Stomach (tissue), 9 donors: ENCODE measurements around the gene ATP6V0E2. TPM values are rescaled to one million over a fixed set of nuclear protein-coding genes. Genes with fewer than 3 reads are reported as not detected.
"Not testable (repeated sequence)": the region's sequence is repeated elsewhere in the genome, so short reads cannot be mapped to it uniquely, and the experiment has no call there.

Experiments
- DNase-seq, 2 donors: peaks; one replicate each; pipeline versions ENCODE4 v3.0.0 to v3.0.0-alpha.2; 2013 to 2019
- H3K27ac ChIP-seq, 5 donors: fragments of 200-600 bp in 4 of 5; sonication (generic) in 4 of 5; one replicate each; pipeline ENCODE4 v1.5.1; 2013 to 2019; ENCODE audit warnings: mild to moderate bottlenecking in 1 of 5, moderate library complexity in 1 of 5
- H3K27me3 ChIP-seq, 3 donors: fragments of 200-600 bp; sonication (generic); one replicate each; pipeline ENCODE4 v1.5.1; 2017 to 2019; ENCODE audit warnings: mixed run types in 1 of 3
- H3K36me3 ChIP-seq, 4 donors: fragments of 200-600 bp; sonication (generic); 1 replicate in 3 of 4; 2 replicates in 1 of 4; pipeline ENCODE4 v1.5.1; 2016 to 2019
- H3K4me1 ChIP-seq, 4 donors: fragments of 200-600 bp; sonication (generic); one replicate each; pipeline ENCODE4 v1.5.1; 2016 to 2019
- H3K4me3 ChIP-seq, 4 donors: fragments of 200-600 bp; sonication (generic) in 3 of 4; one replicate each; pipeline ENCODE4 v1.5.1; 2016 to 2019; ENCODE audit warnings: mild to moderate bottlenecking in 1 of 4
- H3K9me3 ChIP-seq, 4 donors: fragments of 200-600 bp; sonication (generic); one replicate each; pipeline ENCODE4 v1.5.1; 2016 to 2019
- EP300 ChIP-seq: sonication (generic); formaldehyde crosslinking; IDR thresholded peaks from one replicate; pipeline ENCODE4 v1.6.1; 2017; ENCODE audit warnings: antibody characterized with exemption
- POLR2A ChIP-seq, 4 donors: fragments of 450-650 bp; IDR thresholded peaks; one replicate each; pipeline ENCODE4 v1.6.1; 2016; ENCODE audit warnings: antibody characterized with exemption in 4 of 4, control low read depth in 2 of 4, mild to moderate bottlenecking in 1 of 4, moderate library complexity in 1 of 4
- POLR2AphosphoS5 ChIP-seq, 3 donors: sonication (generic); formaldehyde crosslinking; IDR thresholded peaks; one replicate each; pipeline ENCODE4 v1.6.1; 2016; ENCODE audit warnings: antibody characterized with exemption in 3 of 3
- WGBS, 5 donors: extraction: QIAGEN DNeasy Blood & Tissue Kit in 3 of 5; methylation state at CpG; one replicate each; pipeline versions ENCODE4 v1.1.5 to v1.1.7; 2013 to 2018; 5-methylcytosine and 5-hydroxymethylcytosine counted together
- intact Hi-C: fragments of 100-400 bp; cut with DNase I; formaldehyde crosslinking; loops from one replicate; pipeline ENCODE4 v1.15.1; 2023; ENCODE audit warnings: low total_unique reads
- polyA plus RNA-seq, 3 donors: library from polyadenylated mRNA; stranded (reverse); fragments of 200-250 nt; gene quantifications; one replicate each; pipeline ENCODE4 v1.2.3, GENCODE V29; 2013
- total RNA-seq, 5 donors: library from RNA; depleted of rRNA; stranded (reverse); fragments of >200 nt; gene quantifications; one replicate each; pipeline versions ENCODE4 v1.1.0 to v1.2.3, GENCODE V29; 2014 to 2016
- TF ChIP-seq, protein P1 (sequence below), 7 experiments: fragments of 450-650 bp in 4 of 7; fragments of 200-600 bp in 3 of 7; sonication (generic) in 3 of 7; IDR thresholded peaks; one replicate each; pipeline ENCODE4 v1.5.1; 2016 to 2019; ENCODE audit warnings: antibody characterized with exemption in 7 of 7, control low read depth in 2 of 7, mild to moderate bottlenecking in 1 of 7
- donor health status: healthy with polysubstance abuse.
- donor health status: Bipolar disorder and iron deficiency.
- donor health status: healthy.

Gene ATP6V0E2
- total and polyA plus RNA-seq, 8 donors, result 5.1 to 83.5 (median 17.1) TPM; not detected in 1

DNA sequence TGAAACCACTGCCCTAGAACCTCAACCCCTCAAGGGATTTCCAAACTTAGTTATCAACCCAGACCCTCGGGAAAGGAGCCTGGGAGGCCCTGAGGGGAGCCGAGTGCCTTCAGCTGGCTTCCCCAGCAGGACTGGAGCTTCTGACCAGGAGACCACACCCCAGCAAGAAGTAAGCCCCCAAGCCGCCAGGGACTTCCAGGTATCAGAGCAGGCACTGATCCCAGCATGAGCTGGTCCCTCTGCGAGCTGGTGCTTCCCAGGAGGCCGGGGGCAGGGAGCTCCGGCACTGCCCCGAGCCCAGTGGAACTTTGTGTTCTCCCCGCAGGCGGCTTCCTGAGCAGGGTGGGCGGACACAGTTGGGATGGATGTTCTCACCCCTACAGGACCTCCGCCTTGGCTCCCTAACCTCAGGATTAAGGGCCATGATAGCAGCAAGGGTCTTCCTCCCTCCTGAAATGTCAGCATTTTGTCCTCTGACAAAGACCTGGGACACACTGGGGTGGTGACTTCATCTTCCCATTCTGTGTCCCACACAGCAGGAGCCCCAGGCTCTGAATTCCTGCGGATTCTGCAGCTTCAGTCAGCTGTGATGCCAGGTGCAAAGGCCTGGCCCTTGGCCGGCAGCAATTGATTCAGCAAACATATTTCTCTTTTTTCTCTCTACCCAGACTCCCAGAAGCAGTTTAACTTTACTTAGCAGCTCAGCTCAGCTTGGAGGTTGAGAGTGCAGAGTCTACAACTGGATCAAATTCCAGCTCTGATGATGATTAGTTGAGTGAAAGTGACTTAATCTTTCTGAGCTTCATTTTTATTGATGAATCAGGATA lies 11.6 kb downstream of the ATP6V0E2 start:
- no peak overlapping the region for H3K4me3 ChIP-seq
- no peaks in the 10 kb centered on the region for H3K27me3 ChIP-seq
- H3K9me3 ChIP-seq, result no peaks in the 10 kb centered on the region
- H3K4me1 ChIP-seq, result peaks cover 11 to 29% (median 26%) of the 10 kb centered on the region in 4 donors
- H3K36me3 ChIP-seq, result peaks cover 0 to 2% (median 1%) of the 10 kb centered on the region in 4 donors
- intact Hi-C loops, result no loop called here
- peak in 1 of 2 donors; percentile 32 for DNase-seq
- TF ChIP-seq POLR2A (IDR thresholded peaks at IDR 0.05), result no peak
- 56 to 90% (median 82%) methylated on average over 2 to 13 of the region's 13 CpGs for WGBS, 5 donors
- no peak overlapping the region for H3K27ac ChIP-seq

DNA sequence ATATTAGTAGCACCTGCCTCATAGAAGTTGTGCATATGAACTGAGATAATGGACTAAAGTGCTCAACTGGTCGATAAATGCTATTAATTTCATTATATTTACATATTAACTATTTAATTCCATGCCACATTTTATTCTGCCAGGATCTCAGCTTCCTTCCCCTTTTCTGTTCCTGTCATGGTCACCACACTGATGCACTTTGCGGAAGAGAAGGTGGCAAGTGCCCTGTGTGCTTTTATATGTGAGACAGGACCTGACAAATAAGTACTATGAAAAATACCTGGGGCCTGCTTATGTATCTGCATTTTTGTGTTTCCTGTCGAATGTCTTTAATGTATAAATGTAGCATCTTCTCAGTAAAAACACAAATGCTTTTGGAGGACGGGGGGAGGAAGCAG lies 12.2 kb downstream of the ATP6V0E2 start:
- intact Hi-C loops, result no loop called here
- H3K4me1 ChIP-seq, result peaks cover 11 to 29% (median 23%) of the 10 kb centered on the region in 4 donors
- H3K27ac ChIP-seq, result no peak overlapping the region
- TF ChIP-seq, protein P1, sequence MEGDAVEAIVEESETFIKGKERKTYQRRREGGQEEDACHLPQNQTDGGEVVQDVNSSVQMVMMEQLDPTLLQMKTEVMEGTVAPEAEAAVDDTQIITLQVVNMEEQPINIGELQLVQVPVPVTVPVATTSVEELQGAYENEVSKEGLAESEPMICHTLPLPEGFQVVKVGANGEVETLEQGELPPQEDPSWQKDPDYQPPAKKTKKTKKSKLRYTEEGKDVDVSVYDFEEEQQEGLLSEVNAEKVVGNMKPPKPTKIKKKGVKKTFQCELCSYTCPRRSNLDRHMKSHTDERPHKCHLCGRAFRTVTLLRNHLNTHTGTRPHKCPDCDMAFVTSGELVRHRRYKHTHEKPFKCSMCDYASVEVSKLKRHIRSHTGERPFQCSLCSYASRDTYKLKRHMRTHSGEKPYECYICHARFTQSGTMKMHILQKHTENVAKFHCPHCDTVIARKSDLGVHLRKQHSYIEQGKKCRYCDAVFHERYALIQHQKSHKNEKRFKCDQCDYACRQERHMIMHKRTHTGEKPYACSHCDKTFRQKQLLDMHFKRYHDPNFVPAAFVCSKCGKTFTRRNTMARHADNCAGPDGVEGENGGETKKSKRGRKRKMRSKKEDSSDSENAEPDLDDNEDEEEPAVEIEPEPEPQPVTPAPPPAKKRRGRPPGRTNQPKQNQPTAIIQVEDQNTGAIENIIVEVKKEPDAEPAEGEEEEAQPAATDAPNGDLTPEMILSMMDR (IDR thresholded peaks at IDR 0.05), result no peak
- TF ChIP-seq EP300 (no peak), POLR2AphosphoS5 (IDR thresholded peaks at IDR 0.05) (no peak), POLR2A (IDR thresholded peaks at IDR 0.05) (no peak)
- no peaks in the 10 kb centered on the region for H3K9me3 ChIP-seq
- 71 to 79% (median 77%) methylated on average over 4 of the region's 4 CpGs for WGBS, 5 donors
- H3K27me3 ChIP-seq, result no peaks in the 10 kb centered on the region
- no peaks in the 10 kb centered on the region for H3K36me3 ChIP-seq
- DNase-seq, result no peak
- H3K4me3 ChIP-seq, result no peak overlapping the region

DNA sequence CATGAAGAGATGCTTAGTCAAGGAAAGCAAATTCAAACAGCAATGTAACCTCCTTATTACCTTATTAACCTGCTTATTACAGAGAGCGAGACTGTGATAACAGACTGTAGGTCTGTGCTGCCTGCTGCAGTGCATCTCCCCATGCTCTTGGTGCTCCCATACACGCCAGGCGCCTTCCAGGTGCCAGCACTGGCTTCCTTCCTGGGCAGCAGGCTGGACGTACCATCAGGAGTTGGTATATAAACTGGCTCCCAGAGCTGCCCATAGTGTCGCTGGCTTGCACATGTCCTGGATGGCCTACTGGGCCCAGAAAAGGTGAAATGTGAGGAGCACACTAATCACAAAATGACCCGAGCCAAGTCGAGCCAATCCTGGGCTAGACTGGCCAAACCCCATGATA lies 13.5 kb downstream of the ATP6V0E2 start:
- no peak for DNase-seq
- Histone ChIP-seq H3K27ac (no peak overlapping the region), H3K36me3 (no peaks in the 10 kb centered on the region), H3K27me3 (no peaks in the 10 kb centered on the region), H3K4me1 (peaks cover 11 to 29% (median 21%) of the 10 kb centered on the region in 4 donors), H3K9me3 (no peaks in the 10 kb centered on the region), H3K4me3 (no peak overlapping the region)
- intact Hi-C loops, result no loop called here
- TF ChIP-seq EP300, result no peak
- 94 to 100% (median 95%) methylated on average over 7 of the region's 7 CpGs for WGBS, 5 donors

DNA sequence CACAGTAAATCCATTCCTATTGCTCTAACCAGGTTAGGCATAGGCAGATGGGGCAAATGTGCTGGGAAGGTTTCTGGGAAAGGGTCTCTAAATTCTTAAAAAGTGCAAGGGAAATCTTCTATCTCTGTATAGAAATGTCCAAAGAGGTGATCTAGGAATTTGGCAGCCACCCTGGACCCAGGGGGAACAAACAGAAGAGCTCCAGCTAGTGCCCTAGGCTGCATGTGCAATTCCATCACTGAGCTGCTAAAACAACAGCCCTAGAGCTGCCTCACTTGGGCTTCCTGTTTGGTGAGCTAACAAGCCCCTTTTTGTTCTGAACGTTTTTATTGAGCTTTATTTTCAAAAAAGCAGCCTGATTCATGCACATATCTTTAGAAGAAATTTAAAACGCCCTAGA lies 16.9 kb downstream of the ATP6V0E2 start:
- DNase-seq, H3K4me3 ChIP-seq, H3K27me3 ChIP-seq, intact Hi-C loops, H3K27ac ChIP-seq, H3K36me3 ChIP-seq, H3K4me1 ChIP-seq, H3K9me3 ChIP-seq: not testable (repeated sequence)
- WGBS, 5 donors, result 21 to 65% (median 43%) methylated on average over 2 of the region's 2 CpGs

GRCh38 chr7:149894957-149895356 lies 21.2 kb downstream of the ATP6V0E2 start:
- H3K27me3 ChIP-seq, H3K4me3 ChIP-seq, intact Hi-C loops, H3K4me1 ChIP-seq, DNase-seq, H3K27ac ChIP-seq, H3K9me3 ChIP-seq, H3K36me3 ChIP-seq: not testable (repeated sequence)
- WGBS, 5 donors, result 62 to 73% (median 68%) methylated on average over 8 of the region's 8 CpGs

DNA sequence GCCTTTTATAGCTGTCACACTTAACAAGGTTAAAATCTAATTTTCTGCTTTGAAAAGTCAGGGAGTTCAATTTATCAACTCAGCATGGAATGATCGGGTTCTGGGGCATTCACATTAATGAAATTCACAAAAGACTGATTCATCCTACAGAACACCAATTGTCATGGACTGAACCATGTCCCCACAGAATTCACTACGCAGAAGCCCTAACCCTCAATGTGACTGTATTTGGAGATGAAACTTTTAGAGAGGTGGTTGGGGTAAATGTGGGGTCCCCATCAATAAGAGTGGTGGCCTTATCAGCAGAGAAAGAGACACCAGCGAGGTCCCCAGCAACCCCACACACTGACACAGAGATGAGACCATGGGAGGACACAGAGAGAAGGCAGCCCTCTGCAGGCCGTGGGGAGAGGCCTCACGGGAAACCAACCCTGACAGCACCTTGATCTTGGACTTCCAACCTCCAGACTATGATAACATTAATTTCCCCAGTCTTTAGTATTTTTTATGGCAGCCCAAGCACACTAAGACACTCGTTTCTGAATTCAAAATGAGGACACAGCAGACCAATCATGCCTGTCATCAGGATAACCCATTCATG lies 34.1 kb downstream of the ATP6V0E2 start:
- H3K27me3 ChIP-seq, DNase-seq, H3K27ac ChIP-seq, H3K4me1 ChIP-seq, H3K9me3 ChIP-seq, H3K4me3 ChIP-seq, intact Hi-C loops, H3K36me3 ChIP-seq: not testable (repeated sequence)
- WGBS, 5 donors, result 67 to 75% (median 72%) methylated on average over 4 to 5 of the region's 6 CpGs

GRCh38 chr7:149910219-149910618 lies 36.5 kb downstream of the ATP6V0E2 start:
- DNase-seq, H3K9me3 ChIP-seq, H3K36me3 ChIP-seq, H3K4me1 ChIP-seq, H3K27ac ChIP-seq, H3K27me3 ChIP-seq, intact Hi-C loops, H3K4me3 ChIP-seq: not testable (repeated sequence)
- 75 to 92% (median 82%) methylated on average over 7 of the region's 9 CpGs for WGBS, 5 donors

- H3K9me3 ChIP-seq, H3K36me3 ChIP-seq, H3K4me3 ChIP-seq, H3K4me1 ChIP-seq, H3K27me3 ChIP-seq, intact Hi-C loops, DNase-seq, H3K27ac ChIP-seq: not testable (repeated sequence)
- WGBS, 5 donors, result 74 to 88% (median 78%) methylated on average over 1 to 2 of the region's 4 CpGs; no CpG with 5 or more reads in 1 of the 5 donors
Observed at GRCh38 chr7:149912126-149912525, 38.4 kb downstream of the ATP6V0E2 start.

DNA sequence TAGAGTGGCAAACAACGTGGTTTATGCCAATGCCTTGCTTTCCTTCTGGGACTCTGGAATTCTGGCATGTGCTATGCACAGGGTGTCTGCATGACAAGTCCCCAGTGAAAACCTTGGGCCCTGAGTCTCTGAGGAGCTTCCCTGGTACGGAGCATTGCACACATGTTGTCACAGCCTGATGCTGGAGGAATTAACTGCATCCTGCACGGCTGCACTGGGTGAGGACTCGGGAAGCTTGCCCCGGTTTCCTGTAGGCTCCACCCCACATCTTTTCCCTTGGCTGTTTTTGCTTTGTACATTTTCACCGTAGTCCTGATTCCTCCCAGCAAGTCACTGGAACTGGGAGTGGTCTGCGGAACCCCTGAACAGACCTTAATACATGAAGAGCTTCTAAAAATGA lies 52.6 kb downstream of the ATP6V0E2 start:
- WGBS, 5 donors, result 41 to 67% (median 56%) methylated on average over 7 of the region's 7 CpGs
- H3K27ac ChIP-seq, H3K4me3 ChIP-seq, H3K27me3 ChIP-seq, H3K9me3 ChIP-seq, H3K4me1 ChIP-seq, intact Hi-C loops, DNase-seq, H3K36me3 ChIP-seq: not testable (repeated sequence)
